Fibroblast of skin of right quadriceps (primary cell): Measurements from ENCODE around the gene MAST4.
A peak's percentile ranks its signal among the peaks of the same experiment; 100 is the strongest.

ENCODE experiments used
- DNase-seq: peaks from one replicate; pipeline ENCODE4 v3.0.0-alpha.2; 2013

Gene MAST4

DNA sequence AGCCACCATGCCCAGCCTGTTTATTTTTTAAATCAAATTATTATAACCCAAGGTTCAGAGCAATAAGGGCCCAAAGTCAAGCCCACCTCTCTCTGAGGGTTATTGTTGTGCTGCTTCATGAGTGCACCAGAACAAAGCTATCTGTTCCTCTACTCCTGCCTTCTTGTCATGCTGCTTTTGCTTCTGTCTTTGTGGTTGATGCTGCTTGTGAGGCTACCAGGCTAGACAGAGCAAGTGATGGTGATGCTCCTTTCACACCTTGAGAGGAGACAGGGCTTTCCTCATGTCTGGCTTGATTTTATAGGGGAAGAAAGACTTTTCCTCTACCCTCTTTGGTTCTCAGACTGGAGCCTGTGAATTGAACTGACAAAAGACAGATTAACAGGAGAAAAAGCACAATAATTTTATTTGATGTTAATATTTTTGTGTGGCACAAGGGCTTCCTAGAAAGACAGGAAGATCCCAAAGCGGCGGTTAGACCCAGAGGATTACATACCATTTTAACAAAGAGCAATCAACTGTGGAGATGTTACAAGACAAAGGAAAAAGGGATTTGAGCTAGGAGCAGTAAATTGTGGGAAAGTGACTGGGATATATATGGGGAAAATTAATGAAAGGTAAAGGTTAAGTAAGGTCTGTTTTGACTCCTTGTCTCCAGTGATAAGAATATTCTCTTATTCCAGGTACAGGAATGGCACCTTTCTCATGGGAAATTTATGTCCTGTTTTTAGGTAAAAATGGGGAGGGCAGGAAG, 604.8 kb downstream of the MAST4 start:
- DNase-seq = no peak

DNA sequence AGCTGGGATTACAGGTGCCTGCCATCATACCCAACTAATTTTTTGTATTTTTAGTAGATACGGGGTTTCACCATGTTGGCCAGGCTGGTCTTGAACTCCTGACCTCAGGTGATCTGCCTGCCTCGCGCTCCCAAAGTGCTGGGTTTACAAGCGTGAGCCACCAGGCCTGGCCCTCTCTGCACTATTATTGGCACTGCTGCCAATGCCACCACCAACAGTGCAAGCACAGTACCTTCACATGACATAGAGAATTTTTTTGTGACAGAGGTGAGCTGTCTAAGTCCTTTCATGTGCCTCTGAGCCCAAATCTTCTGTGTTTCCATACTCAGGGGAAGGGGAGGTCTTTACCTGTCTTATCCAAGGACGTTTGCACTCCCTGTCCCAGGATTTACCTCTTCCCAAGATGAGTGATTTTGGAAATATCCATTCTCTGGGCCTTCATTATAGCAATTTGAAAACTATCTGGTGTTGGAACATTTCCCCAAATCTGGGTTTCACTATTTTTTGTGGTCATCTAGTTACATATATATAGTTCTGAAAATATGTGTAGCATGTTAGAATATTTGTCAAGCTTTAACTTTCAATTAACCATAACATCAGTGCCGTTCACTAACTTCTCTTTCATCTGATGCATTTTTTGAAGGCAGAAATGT, 605.8 kb downstream of the MAST4 start:
- no peak for DNase-seq

DNA sequence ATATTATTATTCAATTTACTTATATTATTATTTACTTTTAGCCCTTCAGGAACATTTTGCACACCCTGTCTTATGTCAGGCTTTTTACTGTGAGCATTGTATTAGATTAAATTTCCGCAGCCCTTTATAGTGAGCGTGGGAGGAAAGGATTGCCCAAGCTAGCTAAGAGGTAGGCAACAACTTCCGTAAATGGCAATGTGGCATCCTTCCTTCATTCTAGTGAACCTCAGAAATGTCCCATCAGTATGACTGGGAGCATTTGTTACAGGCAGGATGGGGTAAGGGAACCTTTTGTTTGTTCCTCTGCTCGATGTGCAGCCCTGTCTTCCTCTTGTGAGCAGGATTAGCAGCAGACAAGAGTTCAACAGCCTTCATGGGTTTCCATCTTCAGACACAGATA, 606.6 kb downstream of the MAST4 start:
- no peak for DNase-seq

DNA sequence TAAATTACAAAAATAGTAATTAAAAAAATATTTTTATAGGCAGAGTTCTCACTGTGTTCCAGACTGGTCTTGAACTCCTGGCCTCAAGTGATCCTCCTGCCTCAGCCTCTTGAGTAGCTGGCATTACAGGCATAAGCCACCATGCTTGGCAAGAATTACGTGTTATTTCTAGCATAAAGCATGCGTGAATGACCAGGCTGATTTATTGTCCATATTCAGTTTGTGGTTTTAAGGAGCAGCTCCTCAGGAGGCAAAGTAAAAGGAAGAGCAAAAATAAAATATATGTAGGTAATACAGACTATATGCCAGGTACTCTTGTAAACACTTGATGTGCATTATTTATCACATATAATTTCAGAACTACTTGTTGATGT, 607.5 kb downstream of the MAST4 start:
- no peak for DNase-seq

DNA sequence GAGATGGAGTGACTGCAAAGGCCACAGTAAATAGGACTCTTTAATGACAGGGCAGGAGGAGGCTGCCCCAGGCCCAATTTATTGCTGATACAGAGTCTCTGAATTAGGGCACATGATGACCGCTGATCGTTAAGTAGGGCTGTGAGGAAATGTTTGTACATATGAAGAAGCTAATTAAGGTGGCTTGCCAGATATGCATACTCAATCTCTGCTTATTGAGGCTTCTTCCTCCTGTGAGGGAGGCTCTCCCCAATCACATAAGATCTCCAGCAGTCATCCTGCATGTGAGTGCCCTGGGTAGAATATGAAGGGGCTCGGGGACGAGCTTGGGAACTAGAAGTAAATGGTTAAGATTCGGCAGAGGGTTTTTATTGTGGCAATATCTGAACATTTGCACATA, 608.6 kb downstream of the MAST4 start:
- no peak for DNase-seq

DNA sequence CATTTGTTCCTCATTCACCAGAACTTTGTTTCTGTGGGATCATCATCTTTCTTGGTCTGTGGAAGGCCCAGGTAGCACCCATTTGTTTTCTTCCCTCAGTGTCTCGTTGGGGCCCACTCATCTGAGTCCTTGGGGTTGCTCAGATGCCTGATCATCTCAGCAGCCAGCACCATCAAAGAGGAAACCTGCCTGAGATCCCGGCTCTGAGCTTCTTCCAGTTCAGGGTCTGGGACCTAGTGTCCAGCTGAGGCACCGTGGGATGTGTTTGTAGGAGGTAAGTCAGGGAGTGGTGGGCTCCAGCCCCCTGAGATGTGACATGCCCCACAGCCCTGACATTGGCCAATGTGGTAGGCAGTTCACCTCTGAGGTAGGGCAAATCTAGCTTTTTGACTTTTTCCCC, 609.8 kb downstream of the MAST4 start:
- no peak for DNase-seq

DNA sequence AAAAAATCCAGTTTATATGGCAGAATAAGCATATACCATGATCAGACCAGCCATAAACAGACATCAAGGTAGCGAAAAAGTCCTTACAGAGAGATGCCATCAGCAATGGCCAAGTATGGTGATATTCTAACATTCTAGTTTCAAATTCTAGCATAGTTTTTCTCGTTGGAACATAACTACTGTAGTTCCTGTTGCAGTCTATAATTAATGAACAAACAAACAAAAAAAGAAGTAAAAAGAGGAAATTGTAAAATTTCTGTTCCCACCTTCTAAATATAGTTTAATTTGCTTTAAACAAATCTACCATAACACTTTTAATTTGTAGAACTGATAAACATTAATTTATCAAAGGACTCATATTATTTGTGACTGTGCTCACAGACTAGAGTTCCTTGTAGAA, 610.3 kb downstream of the MAST4 start:
- no peak for DNase-seq

DNA sequence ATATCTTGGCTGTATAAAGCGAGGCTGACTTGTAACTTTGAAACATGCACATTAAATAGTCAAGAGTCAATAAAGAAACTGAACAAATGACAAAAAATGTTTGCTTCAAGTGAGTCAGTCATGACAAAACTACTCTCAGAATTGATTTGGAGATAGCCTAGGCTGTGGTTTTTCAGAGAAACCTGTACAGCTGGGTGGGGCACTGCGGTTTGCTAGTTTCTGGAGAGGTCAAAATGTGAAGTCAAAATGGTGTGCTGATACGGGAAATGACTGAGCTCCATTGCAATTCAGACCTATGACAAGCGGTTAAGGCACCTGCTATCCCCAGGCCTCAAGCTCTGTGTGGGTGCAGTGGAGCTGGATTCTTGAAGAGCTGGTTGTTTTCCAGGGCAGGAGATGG, 610.7 kb downstream of the MAST4 start:
- no peak for DNase-seq

DNA sequence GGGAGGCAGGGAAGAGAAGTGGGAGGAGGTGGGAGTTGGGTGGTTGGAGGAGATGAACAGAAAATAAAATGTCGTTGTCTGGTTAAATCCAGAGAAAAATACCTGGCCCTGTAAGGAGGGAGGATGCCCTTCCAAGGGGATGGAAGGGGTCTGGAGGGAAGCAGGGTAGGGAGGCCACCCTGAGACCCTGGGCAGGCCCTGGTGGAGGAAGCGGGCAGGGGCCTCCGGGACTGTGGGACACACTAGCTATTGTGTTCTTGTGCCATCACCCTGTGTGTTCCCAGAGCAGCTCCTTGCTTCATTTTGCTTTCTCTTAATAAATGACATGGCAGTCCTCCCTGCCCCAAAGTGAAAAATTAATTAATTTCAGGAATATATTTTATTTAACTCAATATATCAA, 612.2 kb downstream of the MAST4 start:
- no peak for DNase-seq

DNA sequence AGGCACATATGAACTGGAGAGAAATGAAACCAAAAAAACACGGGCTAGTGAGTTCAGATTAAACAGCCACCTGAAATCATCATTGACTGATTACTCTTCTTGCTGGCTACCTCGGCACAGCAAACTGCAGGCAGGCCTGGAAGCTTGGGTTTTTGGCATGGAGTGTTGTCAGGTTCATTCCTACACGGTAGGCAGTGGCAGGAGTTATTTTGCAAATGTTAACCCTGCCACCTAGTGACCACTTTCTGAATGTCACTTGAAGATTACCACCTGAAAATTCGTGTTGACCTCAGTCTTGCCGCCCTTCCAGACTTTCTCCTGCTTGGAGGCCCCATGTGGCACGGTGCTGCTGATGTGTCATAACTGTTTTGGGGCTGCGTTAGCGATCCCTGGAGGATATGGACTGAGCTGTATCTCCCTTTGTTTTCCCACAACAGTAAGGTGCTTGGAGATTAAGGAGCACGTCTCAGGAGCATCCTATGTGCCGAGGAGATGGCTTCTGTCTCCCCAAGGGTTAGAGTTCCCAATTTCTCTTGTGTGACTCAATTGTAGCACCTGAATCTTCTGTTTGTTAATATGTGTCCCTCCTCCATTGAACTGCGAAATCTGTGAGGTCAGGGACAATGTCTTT, 613.1 kb downstream of the MAST4 start:
- DNase-seq = peak; percentile 70

DNA sequence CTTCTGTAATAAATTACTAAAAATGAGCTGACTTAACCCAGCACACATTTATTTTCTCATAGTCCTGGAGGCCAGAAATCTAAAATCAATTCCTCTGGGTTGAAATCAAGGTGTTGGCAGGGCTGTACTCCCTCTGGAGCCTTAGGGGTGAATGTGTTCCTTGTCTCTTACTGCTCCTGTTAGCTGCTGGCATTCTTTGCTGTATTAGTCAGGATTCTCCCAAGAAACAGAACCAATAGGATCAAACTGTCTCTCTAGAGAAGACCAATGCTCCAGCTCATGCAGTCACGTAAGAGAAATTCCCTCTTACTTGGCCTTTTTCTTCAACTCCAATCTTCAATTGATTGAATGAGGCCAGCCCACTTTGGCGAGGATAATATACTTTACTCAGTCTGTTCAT, 615.7 kb downstream of the MAST4 start:
- peak; percentile 76 for DNase-seq

DNA sequence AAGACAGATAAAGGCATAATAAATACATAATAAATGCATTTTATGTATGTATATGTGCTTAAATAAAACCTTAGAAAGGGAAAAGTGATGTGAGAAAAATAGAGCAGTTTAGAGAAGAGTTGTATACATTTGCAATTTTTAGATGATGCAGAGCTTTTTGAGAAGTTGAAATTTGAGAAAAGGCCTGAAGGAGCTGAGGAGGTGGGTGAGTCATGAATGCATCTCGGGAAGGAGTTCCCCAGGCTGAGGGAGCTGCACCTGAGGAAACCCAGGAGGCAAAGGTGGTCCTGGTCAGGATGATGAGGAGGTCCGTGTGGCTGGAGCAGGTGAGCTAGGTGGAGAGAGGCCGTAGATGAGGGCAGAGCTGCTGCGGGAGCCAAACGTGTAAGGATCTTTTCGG, 617.8 kb downstream of the MAST4 start:
- no peak for DNase-seq

DNA sequence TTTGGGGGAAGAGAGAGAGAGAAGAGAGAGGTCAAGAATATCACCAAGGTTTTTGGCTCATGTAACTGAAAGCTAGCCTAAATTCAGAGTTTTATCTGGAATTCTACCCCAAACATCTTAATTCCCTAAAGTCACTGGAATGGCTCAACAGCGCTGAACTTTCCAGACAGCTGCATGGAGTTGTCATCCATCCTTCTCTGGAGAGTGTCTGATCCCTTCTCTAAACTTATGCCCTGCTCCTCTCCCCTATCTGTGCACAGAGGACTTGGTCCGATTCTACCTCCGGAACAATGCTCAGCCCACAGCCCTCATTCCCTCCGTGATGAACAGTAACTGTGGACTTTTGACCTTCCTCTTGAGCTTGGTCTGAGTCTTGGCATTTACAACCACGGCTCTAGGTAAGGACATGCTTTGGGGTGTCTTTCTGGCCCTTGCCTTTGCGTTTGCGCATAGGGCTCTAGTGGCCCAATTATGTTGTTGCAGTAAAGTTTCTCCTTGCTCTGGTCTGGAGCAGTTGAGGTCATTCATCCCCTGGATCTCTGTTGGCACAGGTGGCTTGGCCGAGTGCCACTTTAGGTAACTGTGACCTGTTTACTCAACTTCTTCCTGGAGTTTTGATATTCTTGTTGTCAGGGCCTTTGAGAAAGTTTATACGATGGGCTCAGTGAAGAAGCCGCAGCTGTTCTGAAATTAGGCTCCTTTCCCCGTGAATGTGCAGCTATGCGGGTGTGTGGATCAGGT, 618.7 kb downstream of the MAST4 start:
- no peak for DNase-seq

DNA sequence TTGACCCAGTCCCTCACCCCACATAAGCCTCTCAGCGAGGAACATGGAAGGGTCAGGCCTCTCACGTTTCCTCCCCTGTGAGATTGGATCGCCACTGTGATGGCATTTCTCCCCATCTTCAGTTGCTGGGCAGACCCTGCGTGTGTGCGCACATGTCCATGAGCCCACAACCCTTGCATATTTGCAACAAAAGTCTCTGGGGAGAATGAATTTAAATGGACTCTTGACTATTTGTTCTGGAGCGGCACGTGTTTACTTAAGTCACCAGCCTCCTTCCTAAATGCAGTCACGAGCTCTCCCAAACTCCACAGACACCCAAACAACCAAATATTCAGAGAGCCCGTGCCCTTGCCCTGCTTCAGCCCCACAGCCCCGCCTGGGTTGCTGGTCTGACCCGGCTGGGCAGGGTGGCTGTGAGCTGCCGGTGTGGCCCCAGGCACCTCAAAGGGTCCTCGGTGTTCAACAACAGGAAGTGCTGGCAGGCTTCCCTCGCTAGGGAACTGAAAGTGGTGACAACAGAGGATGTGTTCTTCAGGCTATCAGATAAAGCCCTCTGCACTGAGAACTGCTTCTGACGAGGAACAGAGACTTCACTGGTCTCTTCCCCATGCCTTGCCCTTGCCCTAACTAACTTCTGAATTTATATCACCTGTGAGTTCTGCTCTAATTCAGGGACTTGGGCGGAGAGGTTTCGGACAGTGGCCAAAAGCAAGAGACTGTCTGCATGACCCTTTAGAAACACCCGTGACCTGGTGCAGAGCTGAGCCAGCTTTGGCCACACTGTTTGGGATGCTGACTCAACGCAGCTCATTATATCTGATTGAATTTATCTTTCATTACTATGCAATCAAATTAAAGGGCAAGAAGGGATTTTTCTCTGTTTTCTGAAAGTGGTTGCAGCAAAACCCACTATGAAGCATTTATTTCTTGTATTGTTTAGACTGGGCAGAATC, 619.6 kb downstream of the MAST4 start:
- DNase-seq = no peak

DNA sequence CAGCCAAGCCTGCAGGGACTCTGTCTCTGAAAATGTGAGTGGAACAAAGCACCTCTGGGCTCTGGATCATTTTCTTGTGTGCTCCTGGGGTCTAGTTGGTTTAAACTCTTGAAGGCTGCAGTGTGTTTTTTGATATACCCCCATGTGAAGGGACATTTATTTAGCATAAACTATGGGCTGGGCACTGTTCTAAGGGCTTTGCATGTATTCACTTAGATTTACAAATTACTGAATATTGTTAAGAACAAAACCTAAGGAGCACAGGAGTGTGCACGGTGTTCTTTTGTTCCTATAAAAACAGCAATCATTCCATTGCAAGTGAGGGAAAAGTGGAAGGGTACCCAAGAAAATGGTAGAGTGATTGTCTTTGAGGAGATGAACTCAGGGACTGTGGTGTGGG, 620.4 kb downstream of the MAST4 start:
- DNase-seq = no peak
